ENCODE results near the gene TKTL1. TPM values are rescaled to one million over a fixed set of nuclear protein-coding genes. Genes with fewer than 3 reads are reported as not detected.

Gene TKTL1
- total RNA-seq, 1 donor from 2014 or later: not detected

- H3K36me3 Mint-ChIP-seq (ENCODE audit: insufficient read depth): no peaks in the 10 kb centered on the region
- TF ChIP-seq CTCF (IDR thresholded peaks at IDR 0.05; ENCODE audit: unreplicated experiment): peak; percentile 62
- peaks cover 2% of the 10 kb centered on the region for H3K9me3 Mint-ChIP-seq (ENCODE audit: low read depth)
- H3K4me3 Mint-ChIP-seq (ENCODE audit: low read depth): peak overlapping the region; percentile 49
- H3K27ac Mint-ChIP-seq: peak overlapping the region; percentile 79
- no peaks in the 10 kb centered on the region for H3K4me1 Mint-ChIP-seq (ENCODE audit: low read depth)
- no peaks in the 10 kb centered on the region for H3K27me3 Mint-ChIP-seq
- DNase-seq (ENCODE audit: low spot score, unreplicated experiment): peak; percentile 65
These were observed 78.0 kb downstream of the TKTL1 start for GRCh38 chrX:154373340-154374306.

- H3K4me3 Mint-ChIP-seq (ENCODE audit: low read depth): peak within 1 kb of the TSS; percentile 49
- H3K27me3 Mint-ChIP-seq: no peaks in the 10 kb centered on the region
- H3K27ac Mint-ChIP-seq: peak within 1 kb of the TSS; percentile 79
- TF ChIP-seq CTCF (IDR thresholded peaks at IDR 0.05; ENCODE audit: unreplicated experiment): peak; percentile 37
- no peaks in the 10 kb centered on the region for H3K4me1 Mint-ChIP-seq (ENCODE audit: low read depth)
- DNase-seq (ENCODE audit: low spot score, unreplicated experiment): peak; percentile 58
- H3K9me3 Mint-ChIP-seq (ENCODE audit: low read depth): peaks cover 2% of the 10 kb centered on the region
- H3K36me3 Mint-ChIP-seq (ENCODE audit: insufficient read depth): no peaks in the 10 kb centered on the region
These were observed 78.9 kb downstream of the TKTL1 start, which contains the start of gene FLNA for GRCh38 chrX:154374313-154375155. TSS of gene FLNA (minus strand) at chrX:154374634. CDS start at chrX:154371245, 3,389 bp downstream.

GRCh38 chrX:154375156-154375504 is 79.5 kb downstream of the TKTL1 start:
- peak overlapping the region; percentile 43 for H3K4me3 Mint-ChIP-seq (ENCODE audit: low read depth)
- H3K27ac Mint-ChIP-seq: no peak overlapping the region
- no peaks in the 10 kb centered on the region for H3K36me3 Mint-ChIP-seq (ENCODE audit: insufficient read depth)
- H3K4me1 Mint-ChIP-seq (ENCODE audit: low read depth): peaks cover 3% of the 10 kb centered on the region
- H3K9me3 Mint-ChIP-seq (ENCODE audit: low read depth): peaks cover 2% of the 10 kb centered on the region
- H3K27me3 Mint-ChIP-seq: no peaks in the 10 kb centered on the region
- TF ChIP-seq CTCF (IDR thresholded peaks at IDR 0.05; ENCODE audit: unreplicated experiment): no peak
- no peak for DNase-seq (ENCODE audit: low spot score, unreplicated experiment)

- peaks cover 9% of the 10 kb centered on the region for H3K4me1 Mint-ChIP-seq (ENCODE audit: low read depth)
- no peak for TF ChIP-seq CTCF (IDR thresholded peaks at IDR 0.05; ENCODE audit: unreplicated experiment)
- peaks cover 2% of the 10 kb centered on the region for H3K36me3 Mint-ChIP-seq (ENCODE audit: insufficient read depth)
- DNase-seq (ENCODE audit: low spot score, unreplicated experiment): no peak
- no peak overlapping the region for H3K4me3 Mint-ChIP-seq (ENCODE audit: low read depth)
- H3K9me3 Mint-ChIP-seq (ENCODE audit: low read depth): peaks cover 2% of the 10 kb centered on the region
- H3K27ac Mint-ChIP-seq: no peak overlapping the region
- H3K27me3 Mint-ChIP-seq: no peaks in the 10 kb centered on the region
These were observed 81.2 kb downstream of the TKTL1 start for GRCh38 chrX:154376774-154377173.

Data from progenitor cell of endocrine pancreas (in vitro differentiated cells).